G401 (cell line): ENCODE measurements around the gene SLC22A4. TPM values are rescaled to one million over a fixed set of nuclear protein-coding genes. Genes with fewer than 3 reads are reported as not detected.

Source experiments
- DNase-seq: peaks from one replicate; pipeline ENCODE4 v3.0.0-alpha.2; 2015; ENCODE audit warnings: low spot score
- in situ Hi-C: cut with HindIII; loops from 2 replicates; pipeline ENCODE4 v1.10.0; 2016; ENCODE audit warnings: low sequenced_read_pairs, mixed read lengths
- total RNA-seq: library from RNA; depleted of rRNA; stranded (reverse); fragments of >200 nt; shearing (Covaris generic); gene quantifications from 2 replicates; pipeline ENCODE4 v1.2.3, GENCODE V29; 2014

The SLC22A4 gene
- total RNA-seq, 1 experiment from 2014 or later: not detected

GRCh38 chr5:132295505-132296411 lies 1.6 kb downstream of the SLC22A4 start:
- in situ Hi-C loops: no loop called here
- DNase-seq: peak; percentile 53

- in situ Hi-C loops: no loop called here
- DNase-seq: no peak
Measured at GRCh38 chr5:132296412-132297016, 2.3 kb downstream of the SLC22A4 start.

DNA sequence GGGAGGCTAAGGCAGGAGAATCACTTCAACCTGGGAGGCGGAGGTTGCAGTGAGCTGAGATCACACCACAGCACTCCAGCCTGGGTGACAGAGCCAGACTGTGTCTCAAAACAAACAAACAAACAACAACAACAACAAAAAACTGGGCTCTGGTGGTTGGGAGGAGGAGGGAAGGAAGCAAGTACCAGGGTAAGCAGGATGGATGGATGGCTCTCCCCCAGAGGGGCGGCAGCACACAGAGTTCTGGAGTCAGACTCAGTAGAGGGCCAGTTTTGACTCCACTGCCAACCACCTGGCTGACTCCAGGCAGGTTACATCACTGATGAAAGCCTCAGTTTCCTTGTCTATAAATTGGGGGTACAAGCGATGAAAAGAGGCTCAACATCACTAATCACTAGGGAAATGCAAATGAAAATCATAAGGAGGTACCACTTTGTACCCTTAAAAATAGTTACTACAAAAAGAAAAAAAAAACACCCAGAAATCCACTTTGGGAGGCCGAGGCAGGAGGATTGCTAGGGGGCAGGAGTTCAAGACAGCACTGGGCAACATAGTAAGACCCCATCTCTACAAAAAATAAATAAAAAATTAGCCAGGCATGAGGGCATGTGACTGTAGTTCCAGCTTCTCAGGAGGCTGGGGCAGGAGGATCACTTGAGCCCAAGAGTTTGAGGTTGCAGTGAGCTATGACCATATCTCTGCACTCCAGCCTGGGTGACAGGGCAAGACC lies 3.2 kb downstream of the SLC22A4 start:
- in situ Hi-C loops: no loop called here
- no peak for DNase-seq

DNA sequence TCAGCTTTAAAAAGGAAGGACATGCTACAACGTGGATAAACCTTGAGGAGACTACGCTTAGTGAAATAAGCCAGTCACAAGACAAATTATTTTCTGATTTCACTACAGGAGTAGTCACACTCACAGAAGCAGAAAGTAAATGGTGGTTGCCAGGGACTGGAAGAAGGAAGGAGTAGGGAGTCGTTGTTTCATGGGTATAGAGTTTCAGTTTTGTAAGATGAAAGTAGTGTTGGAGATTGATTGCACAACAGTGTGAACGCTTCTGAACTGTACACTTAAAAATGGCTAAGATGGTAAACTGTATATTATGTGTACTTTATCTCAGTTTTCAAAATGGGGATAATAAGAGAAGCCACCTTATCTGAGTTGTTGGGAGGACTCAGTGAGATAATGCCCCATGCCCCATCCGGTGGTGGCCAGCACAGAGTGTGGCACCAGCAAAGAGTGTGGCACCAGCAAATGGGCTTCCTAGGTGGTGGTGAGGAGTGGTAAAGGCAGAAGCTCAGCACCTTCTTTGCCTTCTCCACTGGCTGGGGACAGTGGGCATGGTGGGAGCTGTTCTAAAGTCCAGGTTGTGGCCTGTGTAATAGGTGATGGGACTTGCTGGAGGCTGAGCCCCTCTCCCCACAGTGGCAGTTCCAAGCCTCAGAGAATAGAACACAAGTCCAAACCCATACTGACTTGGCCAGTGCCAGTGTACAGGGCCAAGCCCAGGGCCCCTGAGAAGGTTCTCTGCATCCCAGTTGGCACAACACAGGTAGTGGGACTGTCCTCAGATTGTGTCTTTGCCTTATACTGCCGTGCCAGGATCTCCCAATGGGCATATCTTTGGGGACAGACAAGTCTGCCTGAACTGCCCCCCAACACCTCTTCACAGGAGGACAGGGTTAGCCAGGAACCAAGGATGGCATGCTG lies 4.4 kb downstream of the SLC22A4 start:
- no peak for DNase-seq
- in situ Hi-C loops: no loop called here

GRCh38 chr5:132299917-132300316 lies 5.7 kb downstream of the SLC22A4 start:
- DNase-seq: no peak
- in situ Hi-C loops: no loop called here

GRCh38 chr5:132300577-132301343 lies 6.6 kb downstream of the SLC22A4 start:
- in situ Hi-C loops: no loop called here
- DNase-seq: no peak

GRCh38 chr5:132301344-132302271 lies 7.4 kb downstream of the SLC22A4 start:
- in situ Hi-C loops: no loop called here
- DNase-seq: no peak

- in situ Hi-C loops: no loop called here
- DNase-seq: no peak
Measured at GRCh38 chr5:132302413-132302812, 8.2 kb downstream of the SLC22A4 start.

- in situ Hi-C loops: no loop called here
- DNase-seq: no peak
Measured at GRCh38 chr5:132303589-132303988, 9.4 kb downstream of the SLC22A4 start.

DNA sequence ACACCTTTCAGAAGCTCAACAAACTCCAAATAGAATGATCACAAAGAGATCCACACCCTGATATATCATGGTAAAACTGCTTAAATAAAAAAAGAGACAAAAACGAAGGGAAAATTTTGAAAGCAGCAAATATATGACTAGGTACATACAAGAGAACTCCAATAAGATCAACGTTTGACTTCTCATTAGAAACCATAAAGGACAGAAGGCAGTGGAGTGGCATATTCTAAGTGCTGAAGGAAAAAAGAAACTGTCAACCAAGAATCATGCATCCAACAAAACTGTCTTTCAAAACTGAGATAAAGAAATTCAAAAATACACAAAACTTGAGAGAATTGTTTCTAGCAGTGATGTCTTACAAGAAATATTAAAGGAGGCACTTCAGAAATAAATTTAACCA lies 11.2 kb downstream of the SLC22A4 start:
- no peak for DNase-seq
- in situ Hi-C loops: no loop called here

DNA sequence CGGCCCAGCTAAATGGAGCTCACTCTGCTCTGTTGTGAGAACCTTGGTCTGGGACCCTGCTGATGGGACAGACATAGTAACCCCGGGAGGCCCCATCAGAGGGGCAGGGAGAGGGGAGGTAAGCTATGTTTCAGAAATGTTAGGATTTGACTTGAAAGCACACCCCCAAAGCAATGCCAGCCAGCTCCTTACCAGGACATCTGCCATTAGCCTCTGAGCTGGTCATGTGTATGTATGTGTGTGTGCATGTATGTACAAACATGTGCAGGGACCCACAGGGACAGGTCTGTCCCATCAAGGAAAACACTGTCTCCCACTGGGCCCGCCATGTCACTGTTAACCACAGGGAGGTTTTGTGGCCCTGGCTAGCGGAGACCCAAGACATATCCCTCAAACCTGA lies 14.5 kb downstream of the SLC22A4 start:
- DNase-seq: no peak
- in situ Hi-C loops: no loop called here

DNA sequence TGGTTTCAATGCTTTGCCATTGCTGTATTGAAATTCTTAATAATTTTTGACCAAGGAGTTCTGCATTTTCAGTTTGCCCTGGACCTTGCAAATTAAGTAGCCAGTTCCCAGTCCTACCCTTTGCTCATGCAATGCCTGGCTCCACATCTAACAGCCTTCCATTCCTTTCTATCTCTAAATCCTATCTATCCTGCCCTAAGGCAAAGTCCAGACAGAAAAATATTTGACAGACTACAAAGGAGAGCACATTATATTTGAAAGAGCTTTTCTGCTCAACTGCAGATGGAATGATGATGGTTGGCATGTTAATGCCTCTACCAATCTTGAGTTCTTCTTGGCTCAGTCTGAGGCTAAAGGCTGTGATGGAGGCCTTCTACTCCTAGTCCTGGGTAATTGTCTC lies 15.5 kb downstream of the SLC22A4 start:
- DNase-seq: no peak
- in situ Hi-C loops: no loop called here

GRCh38 chr5:132310141-132310834 lies 16.1 kb downstream of the SLC22A4 start:
- no peak for DNase-seq
- in situ Hi-C loops: no loop called here

DNA sequence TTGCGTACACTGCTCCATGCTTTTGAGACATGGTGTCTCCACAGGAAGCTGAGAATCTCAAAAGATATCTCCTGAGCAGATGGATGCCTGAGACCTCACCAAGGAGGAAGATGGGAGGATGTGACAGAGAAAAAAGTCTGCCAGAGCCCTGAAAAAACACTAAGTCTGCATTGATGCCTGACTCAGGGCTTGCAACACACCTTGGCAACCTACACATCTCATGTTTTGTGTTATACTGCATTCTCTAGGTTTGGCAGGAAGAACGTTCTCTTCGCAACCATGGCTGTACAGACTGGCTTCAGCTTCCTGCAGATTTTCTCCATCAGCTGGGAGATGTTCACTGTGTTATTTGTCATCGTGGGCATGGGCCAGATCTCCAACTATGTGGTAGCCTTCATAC lies 19.2 kb downstream of the SLC22A4 start:
- no peak for DNase-seq
- in situ Hi-C loops: no loop called here

- in situ Hi-C loops: no loop called here
- no peak for DNase-seq
Measured at GRCh38 chr5:132313961-132314432, 19.8 kb downstream of the SLC22A4 start.

DNA sequence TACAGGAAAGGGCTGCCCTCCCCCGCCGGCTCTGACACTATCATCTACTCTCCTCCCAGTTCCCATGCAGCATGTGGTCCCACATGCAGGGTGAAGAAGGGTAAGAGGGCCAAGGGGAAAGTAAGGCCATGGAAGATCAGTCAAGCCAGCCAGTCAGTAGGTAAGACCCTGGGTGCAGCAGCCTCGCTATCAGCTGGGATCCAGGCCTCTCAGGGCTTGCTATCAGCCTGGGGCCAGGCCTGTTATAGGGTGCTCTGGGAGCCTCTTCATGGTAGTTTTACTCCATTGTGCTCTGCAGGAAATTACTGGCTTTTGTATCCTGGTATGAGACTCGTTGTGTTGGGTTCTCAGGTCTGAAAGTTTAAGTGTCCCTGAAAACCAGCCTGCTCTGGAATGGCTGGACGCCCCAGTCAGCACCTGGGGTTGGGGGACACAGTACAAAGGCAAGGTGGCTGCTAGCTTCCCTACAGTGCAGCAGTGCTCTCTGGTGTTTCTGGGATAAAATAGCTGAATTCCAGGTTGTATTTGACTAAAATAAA lies 21.4 kb downstream of the SLC22A4 start:
- DNase-seq: no peak
- in situ Hi-C loops: no loop called here
